Prostate gland (tissue), 2 donors: ENCODE measurements around the gene ABCB7. TPM values are rescaled to one million over a fixed set of nuclear protein-coding genes. Genes with fewer than 3 reads are reported as not detected.

Experiments used
- DNase-seq: peaks from one replicate; pipeline ENCODE4 v3.0.0-alpha.2; 2019; ENCODE audit warnings: low spot score
- H3K27ac ChIP-seq, 2 donors: fragments of 200-600 bp; sonication (generic); 2 replicates each; pipeline ENCODE4 v1.5.1; 2017 to 2019
- H3K27me3 ChIP-seq: fragments of 200-600 bp; sonication (generic); replicated peaks from 2 replicates; pipeline ENCODE4 v1.5.1; 2019; ENCODE audit not compliant: insufficient read depth
- H3K36me3 ChIP-seq, 2 donors: fragments of 200-600 bp; sonication (generic); 1 replicate in 1 of 2; 2 replicates in 1 of 2; pipeline versions ENCODE4 v1.5.1 to v1.8.1; 2017 to 2019
- H3K4me1 ChIP-seq: fragments of 200-600 bp; sonication (generic); replicated peaks from 2 replicates; pipeline ENCODE4 v1.5.1; 2019
- H3K4me3 ChIP-seq, 2 donors: fragments of 200-600 bp; sonication (generic); 2 replicates each; pipeline ENCODE4 v1.5.1; 2017 to 2019
- H3K9me3 ChIP-seq: fragments of 200-600 bp; sonication (generic); 2 replicates; pipeline ENCODE4 v1.5.1; 2017
- CTCF ChIP-seq, 4 experiments: fragments of 200-600 bp in 2 of 4; fragments of 450-650 bp in 2 of 4; sonication (generic) in 2 of 4; IDR thresholded peaks; 1 replicate in 3 of 4; 2 replicates in 1 of 4; pipeline ENCODE4 v1.5.1; 2016 to 2019; ENCODE audit warnings: antibody characterized with exemption in 4 of 4, mild to moderate bottlenecking in 2 of 4, moderate library complexity in 2 of 4
- POLR2A ChIP-seq: fragments of 450-650 bp; IDR thresholded peaks from one replicate; pipeline ENCODE4 v1.6.1; 2016; ENCODE audit warnings: antibody characterized with exemption, mild to moderate bottlenecking
- POLR2AphosphoS5 ChIP-seq: sonication (generic); formaldehyde crosslinking; IDR thresholded peaks from one replicate; pipeline ENCODE4 v1.6.1; 2017; ENCODE audit warnings: antibody characterized with exemption
- WGBS: methylation state at CpG from one replicate; pipeline ENCODE4 v1.1.5; 2018; 5-methylcytosine and 5-hydroxymethylcytosine counted together
- intact Hi-C: fragments of 100-400 bp; cut with DNase I; formaldehyde crosslinking; loops from one replicate; pipeline ENCODE4 v1.14.2; 2022
- total RNA-seq, 2 donors: library from RNA; depleted of rRNA; stranded (reverse); fragments of >200 nt; gene quantifications; one replicate each; pipeline ENCODE4 v1.1.0, GENCODE V29; 2016

ABCB7 gene
- total RNA-seq, 2 donors from 2014 or later: 41.1 to 64.3 TPM

GRCh38 chrX:75086731-75087195, 69.3 kb downstream of the ABCB7 start:
- Histone ChIP-seq H3K36me3 (no peaks in the 10 kb centered on the region), H3K27ac (no peak overlapping the region), H3K9me3 (no peaks in the 10 kb centered on the region), H3K4me3 (no peak overlapping the region), H3K27me3 (no peaks in the 10 kb centered on the region), H3K4me1 (no peaks in the 10 kb centered on the region)
- intact Hi-C loops: no loop called here
- TF ChIP-seq POLR2AphosphoS5 (no peak), POLR2A (no peak), CTCF (IDR thresholded peaks at IDR 0.05) (no peak)
- DNase-seq: no peak
- WGBS: 67% methylated on average over 2 of the region's 2 CpGs

DNA sequence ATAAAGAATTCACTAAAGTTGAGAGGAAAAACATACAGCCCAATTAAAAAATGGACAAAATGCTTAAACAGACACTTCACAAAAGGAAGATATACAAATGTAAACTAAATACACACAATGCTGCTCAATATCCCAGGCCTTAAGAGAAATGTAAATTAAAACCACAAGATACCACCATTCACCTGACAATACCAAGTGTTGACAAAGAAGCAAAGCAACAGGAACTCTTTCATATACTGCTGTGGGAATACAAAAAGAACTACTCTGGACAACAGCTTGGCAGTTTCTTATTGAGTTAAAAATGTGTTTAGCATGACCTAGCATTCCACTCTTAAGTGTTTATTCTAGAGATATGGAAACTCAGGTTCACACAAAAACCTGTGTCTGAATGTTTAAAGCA, 71.3 kb downstream of the ABCB7 start:
- no peaks in the 10 kb centered on the region for H3K4me1 ChIP-seq
- H3K36me3 ChIP-seq: no peaks in the 10 kb centered on the region
- H3K9me3 ChIP-seq: no peaks in the 10 kb centered on the region
- no peaks in the 10 kb centered on the region for H3K27me3 ChIP-seq
- no peak for TF ChIP-seq CTCF (IDR thresholded peaks at IDR 0.05)
- TF ChIP-seq POLR2A: no peak
- TF ChIP-seq POLR2AphosphoS5: no peak
- DNase-seq: no peak
- intact Hi-C loops: no loop called here
- H3K4me3 ChIP-seq: no peak overlapping the region
- no peak overlapping the region for H3K27ac ChIP-seq

- Histone ChIP-seq H3K4me3 (no peak overlapping the region), H3K27ac (no peak overlapping the region), H3K27me3 (no peaks in the 10 kb centered on the region), H3K4me1 (no peaks in the 10 kb centered on the region), H3K36me3 (no peaks in the 10 kb centered on the region), H3K9me3 (no peaks in the 10 kb centered on the region)
- DNase-seq: no peak
- TF ChIP-seq POLR2A: no peak
- TF ChIP-seq CTCF (IDR thresholded peaks at IDR 0.05): no peak
- no peak for TF ChIP-seq POLR2AphosphoS5
- intact Hi-C loops: no loop called here
- 80% methylated on average over 1 of the region's 1 CpG for WGBS
Measured at GRCh38 chrX:75076429-75076828, 79.7 kb downstream of the ABCB7 start.

GRCh38 chrX:75074475-75074874, 81.6 kb downstream of the ABCB7 start:
- WGBS: 100% methylated on average over 1 of the region's 1 CpG
- H3K9me3 ChIP-seq: no peaks in the 10 kb centered on the region
- no peak overlapping the region for H3K4me3 ChIP-seq
- intact Hi-C loops: no loop called here
- H3K27ac ChIP-seq: no peak overlapping the region
- no peaks in the 10 kb centered on the region for H3K4me1 ChIP-seq
- no peak for TF ChIP-seq POLR2AphosphoS5
- TF ChIP-seq CTCF (IDR thresholded peaks at IDR 0.05): no peak
- TF ChIP-seq POLR2A: no peak
- no peaks in the 10 kb centered on the region for H3K36me3 ChIP-seq
- no peak for DNase-seq
- no peaks in the 10 kb centered on the region for H3K27me3 ChIP-seq

DNA sequence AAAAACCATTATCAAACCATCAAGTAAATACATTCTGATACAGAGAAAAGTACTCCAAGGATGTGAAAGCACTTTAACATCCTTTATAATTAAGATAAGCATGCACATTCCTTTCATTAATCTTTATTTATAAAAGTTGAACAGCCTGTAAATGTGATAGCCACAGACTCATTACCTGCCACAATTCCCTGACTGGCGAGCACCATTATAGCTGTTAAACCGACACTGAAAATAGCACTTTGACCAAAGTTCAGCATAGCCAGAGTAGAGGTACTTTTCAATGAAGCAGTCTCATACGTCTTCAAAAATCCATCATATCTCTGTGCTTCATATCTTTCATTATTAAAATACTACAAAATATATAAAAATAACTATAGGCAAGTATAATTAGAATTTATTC, 84.7 kb downstream of the ABCB7 start:
- WGBS: 74% methylated on average over 3 of the region's 3 CpGs
- intact Hi-C loops: no loop called here
- H3K9me3 ChIP-seq: no peaks in the 10 kb centered on the region

More for the DNA sequence above, 84.7 kb downstream of the ABCB7 start:
- Histone ChIP-seq H3K4me3 (no peak overlapping the region), H3K27ac (no peak overlapping the region), H3K36me3 (no peaks in the 10 kb centered on the region), H3K27me3 (no peaks in the 10 kb centered on the region), H3K4me1 (no peaks in the 10 kb centered on the region)
- DNase-seq: no peak
- TF ChIP-seq CTCF (IDR thresholded peaks at IDR 0.05): no peak
- no peak for TF ChIP-seq POLR2AphosphoS5
- no peak for TF ChIP-seq POLR2A
